GM12801 (cell line): Measurements from ENCODE around the gene RUNDC3A.

Experiments
- TF ChIP-seq, protein P1 (sequence below): IDR thresholded peaks from one replicate; pipeline ENCODE4 v1.5.1; 2011; ENCODE audit warnings: control low read depth; ENCODE audit not compliant: insufficient read length; ENCODE audit errors: extremely low read depth

Gene RUNDC3A

GRCh38 chr17:44356241-44356640 lies 47.8 kb downstream of the RUNDC3A start:
- TF ChIP-seq, protein P1, sequence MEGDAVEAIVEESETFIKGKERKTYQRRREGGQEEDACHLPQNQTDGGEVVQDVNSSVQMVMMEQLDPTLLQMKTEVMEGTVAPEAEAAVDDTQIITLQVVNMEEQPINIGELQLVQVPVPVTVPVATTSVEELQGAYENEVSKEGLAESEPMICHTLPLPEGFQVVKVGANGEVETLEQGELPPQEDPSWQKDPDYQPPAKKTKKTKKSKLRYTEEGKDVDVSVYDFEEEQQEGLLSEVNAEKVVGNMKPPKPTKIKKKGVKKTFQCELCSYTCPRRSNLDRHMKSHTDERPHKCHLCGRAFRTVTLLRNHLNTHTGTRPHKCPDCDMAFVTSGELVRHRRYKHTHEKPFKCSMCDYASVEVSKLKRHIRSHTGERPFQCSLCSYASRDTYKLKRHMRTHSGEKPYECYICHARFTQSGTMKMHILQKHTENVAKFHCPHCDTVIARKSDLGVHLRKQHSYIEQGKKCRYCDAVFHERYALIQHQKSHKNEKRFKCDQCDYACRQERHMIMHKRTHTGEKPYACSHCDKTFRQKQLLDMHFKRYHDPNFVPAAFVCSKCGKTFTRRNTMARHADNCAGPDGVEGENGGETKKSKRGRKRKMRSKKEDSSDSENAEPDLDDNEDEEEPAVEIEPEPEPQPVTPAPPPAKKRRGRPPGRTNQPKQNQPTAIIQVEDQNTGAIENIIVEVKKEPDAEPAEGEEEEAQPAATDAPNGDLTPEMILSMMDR: no peak

- TF ChIP-seq, protein P1: no peak
These were observed 49.7 kb downstream of the RUNDC3A start for GRCh38 chr17:44358066-44358465.

DNA sequence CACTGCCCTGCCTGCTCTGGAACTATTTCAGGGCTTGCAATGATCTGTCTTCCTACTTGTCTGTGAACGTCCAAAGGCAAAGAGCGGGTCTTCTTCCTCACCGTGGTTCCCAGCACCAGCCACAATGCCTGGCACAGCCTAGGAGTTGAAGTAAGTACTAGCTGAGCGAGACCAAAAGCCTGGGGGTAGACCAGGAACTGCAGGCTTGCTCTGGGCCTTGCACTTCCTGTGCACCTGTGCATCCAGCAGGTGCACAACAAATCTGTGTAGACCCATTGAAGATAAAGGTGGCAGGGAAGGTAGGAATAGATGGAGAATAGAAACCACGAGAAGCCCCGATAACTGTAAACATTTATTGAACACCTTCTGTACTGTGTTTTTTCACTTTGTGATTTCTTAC lies 50.6 kb downstream of the RUNDC3A start:
- TF ChIP-seq, protein P1: no peak

- TF ChIP-seq, protein P1: no peak
These were observed 51.2 kb downstream of the RUNDC3A start for GRCh38 chr17:44359458-44360143.

DNA sequence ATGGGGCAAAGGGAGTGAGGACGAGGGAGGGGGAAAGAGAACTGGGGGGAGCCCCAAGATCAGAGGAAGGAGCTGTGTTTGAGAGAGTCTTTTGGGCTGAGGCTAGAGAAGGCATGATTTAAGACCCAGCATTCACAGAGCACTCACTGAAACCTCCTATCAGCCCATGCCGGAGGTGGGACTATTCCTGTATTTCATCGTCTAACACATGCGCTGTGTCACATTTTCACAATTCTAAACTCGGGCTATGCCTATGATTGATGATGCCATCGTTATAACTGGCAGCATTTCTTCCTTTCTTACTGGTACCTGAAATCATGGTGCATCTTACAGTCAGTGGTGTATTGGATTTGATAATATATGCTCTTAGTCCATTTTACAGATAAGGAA lies 51.7 kb downstream of the RUNDC3A start:
- TF ChIP-seq, protein P1: no peak

- TF ChIP-seq, protein P1: no peak
These were observed 52.4 kb downstream of the RUNDC3A start for GRCh38 chr17:44360826-44361225.

- TF ChIP-seq, protein P1: no peak
These were observed 53.2 kb downstream of the RUNDC3A start for GRCh38 chr17:44361292-44362260.
